Posterior vena cava (tissue), 2 donors: ENCODE data around the gene RASA4. TPM values are rescaled to one million over a fixed set of nuclear protein-coding genes. Genes with fewer than 3 reads are reported as not detected.
"Not testable (repeated sequence)": the region's sequence is repeated elsewhere in the genome, so short reads cannot be mapped to it uniquely, and the experiment has no call there.

Experiments used
- DNase-seq: peaks from one replicate; pipeline ENCODE4 v3.0.0-alpha.2; 2020; ENCODE audit warnings: low spot score
- intact Hi-C, 2 donors: fragments of 100-400 bp; cut with DNase I; formaldehyde crosslinking; loops; one replicate each; pipeline versions ENCODE4 v1.14.1 to v1.14.2; 2022 to 2023
- total RNA-seq, 2 donors: library from RNA; stranded (reverse); fragmentation: NEBNext Ultra II Directional; extraction: Animal tissue kit (Norgen Biotek cat#: 25700); gene quantifications; one replicate each; pipeline ENCODE4 v1.2.1, GENCODE V29; 2021
- donor health status: DM: yes; HTN: yes; CAD: no.
- donor health status: DM: yes; HTN: yes; CAD: no.

The RASA4 gene
- total RNA-seq, 2 donors from 2014 or later, result 47.1 to 47.9 TPM

DNA sequence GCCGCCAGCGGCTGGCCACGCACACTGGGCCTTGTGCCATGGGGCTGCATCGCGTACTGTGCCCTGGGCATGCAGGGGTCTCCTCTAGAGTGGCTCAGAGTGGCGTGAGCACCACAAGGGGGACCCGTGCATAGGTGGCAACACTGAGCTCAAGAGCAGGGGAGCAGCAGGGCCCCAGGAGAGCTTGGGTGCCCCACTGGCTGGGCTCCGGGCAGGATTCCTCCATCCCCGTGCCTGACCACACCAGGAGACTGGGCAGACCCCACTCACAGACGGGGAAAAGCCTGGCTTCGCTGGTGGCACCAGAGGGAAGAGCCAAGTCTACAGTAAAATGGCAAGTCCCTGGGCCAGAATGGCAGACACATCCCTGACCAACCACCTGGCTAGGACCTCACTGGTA, 47.9 kb downstream of the RASA4 start:
- intact Hi-C loops, result not testable (repeated sequence)
- DNase-seq, result peak; percentile 50

- intact Hi-C loops, result not testable (repeated sequence)
These were observed 65.6 kb downstream of the RASA4 start, which contains the start of gene SPDYE2 for GRCh38 chr7:102550808-102551422. TSS of gene SPDYE2 (plus strand) at chr7:102551226. CDS start at chr7:102553256, 2,030 bp downstream.

GRCh38 chr7:102546353-102546752, 70.2 kb downstream of the RASA4 start:
- peak; percentile 50 for DNase-seq

More at GRCh38 chr7:102550808-102551422, 65.6 kb downstream of the RASA4 start, which contains the start of gene SPDYE2:
- not testable (repeated sequence) for DNase-seq

GRCh38 chr7:102545288-102545687, 71.3 kb downstream of the RASA4 start:
- intact Hi-C loops, DNase-seq: not testable (repeated sequence)

More at GRCh38 chr7:102546353-102546752, 70.2 kb downstream of the RASA4 start:
- intact Hi-C loops, result not testable (repeated sequence)

- DNase-seq, intact Hi-C loops: not testable (repeated sequence)
These were observed 72.2 kb downstream of the RASA4 start for GRCh38 chr7:102544372-102544771.

- intact Hi-C loops, result not testable (repeated sequence)
These were observed 73.0 kb downstream of the RASA4 start, which contains the start of gene UPK3BL2 for GRCh38 chr7:102543596-102543995. TSS of gene UPK3BL2 (minus strand) at chr7:102543696. CDS start at chr7:102543636, 60 bp downstream.

GRCh38 chr7:102542771-102543170, 73.8 kb downstream of the RASA4 start:
- DNase-seq, result peak; percentile 72
- intact Hi-C loops, result not testable (repeated sequence)

More at GRCh38 chr7:102543596-102543995, 73.0 kb downstream of the RASA4 start, which contains the start of gene UPK3BL2:
- DNase-seq, result not testable (repeated sequence)

DNA sequence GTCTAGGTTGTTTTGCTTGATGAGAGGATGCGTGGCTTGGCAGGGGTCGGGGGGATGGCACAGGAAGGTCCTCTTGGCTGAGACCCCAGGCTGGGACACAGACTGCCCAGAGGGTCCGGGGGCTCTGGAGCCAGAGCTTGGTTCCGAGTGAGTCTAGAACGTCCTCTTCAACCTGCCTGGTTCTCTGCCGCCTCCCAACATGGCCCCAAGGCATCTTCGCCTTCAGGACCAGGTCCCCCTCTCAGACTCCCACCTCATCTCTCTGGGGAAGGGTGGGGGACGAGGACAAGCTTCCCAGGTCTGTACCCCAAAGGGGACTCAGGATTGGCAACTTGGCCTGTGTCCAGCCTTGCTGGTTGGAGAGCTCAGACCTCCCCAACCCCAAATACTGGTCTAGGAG, 74.5 kb downstream of the RASA4 start:
- intact Hi-C loops, DNase-seq: not testable (repeated sequence)

GRCh38 chr7:102540604-102541003, 76.0 kb downstream of the RASA4 start:
- intact Hi-C loops, result not testable (repeated sequence)
- DNase-seq, result peak; percentile 51

DNA sequence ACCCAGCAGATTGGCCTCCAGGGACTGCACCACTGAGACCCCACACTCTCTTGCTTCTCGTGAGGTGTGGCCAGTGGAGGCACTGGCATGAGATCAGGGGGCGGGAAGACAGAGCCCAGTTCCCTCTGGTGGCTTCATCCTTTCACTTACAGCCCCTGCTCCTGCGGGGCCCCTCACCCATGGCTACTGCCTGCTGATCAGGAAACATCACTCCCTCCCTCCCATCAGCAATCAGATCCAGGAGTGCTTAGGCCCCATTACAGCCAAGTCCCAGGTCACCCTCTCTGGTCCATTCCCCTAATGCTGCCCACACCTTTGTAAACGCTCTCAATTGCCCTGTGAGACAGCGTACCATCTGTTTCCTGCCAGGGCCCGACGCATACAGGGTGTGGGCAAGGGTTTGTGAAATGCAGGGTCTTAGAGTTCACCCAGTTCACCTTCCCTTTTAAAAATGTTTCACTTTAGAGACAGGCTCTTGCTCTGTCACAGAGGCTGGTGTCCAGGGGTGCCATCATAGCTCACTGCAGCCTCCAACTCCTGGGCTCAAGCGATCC, 81.4 kb downstream of the RASA4 start:
- DNase-seq, intact Hi-C loops: not testable (repeated sequence)

GRCh38 chr7:102532127-102532526, 84.4 kb downstream of the RASA4 start:
- intact Hi-C loops, DNase-seq: not testable (repeated sequence)

GRCh38 chr7:102531583-102531982, 85.0 kb downstream of the RASA4 start:
- peak; percentile 44 for DNase-seq

GRCh38 chr7:102527822-102528793, 88.4 kb downstream of the RASA4 start:
- DNase-seq, intact Hi-C loops: not testable (repeated sequence)

More at GRCh38 chr7:102531583-102531982, 85.0 kb downstream of the RASA4 start:
- intact Hi-C loops, result not testable (repeated sequence)

DNA sequence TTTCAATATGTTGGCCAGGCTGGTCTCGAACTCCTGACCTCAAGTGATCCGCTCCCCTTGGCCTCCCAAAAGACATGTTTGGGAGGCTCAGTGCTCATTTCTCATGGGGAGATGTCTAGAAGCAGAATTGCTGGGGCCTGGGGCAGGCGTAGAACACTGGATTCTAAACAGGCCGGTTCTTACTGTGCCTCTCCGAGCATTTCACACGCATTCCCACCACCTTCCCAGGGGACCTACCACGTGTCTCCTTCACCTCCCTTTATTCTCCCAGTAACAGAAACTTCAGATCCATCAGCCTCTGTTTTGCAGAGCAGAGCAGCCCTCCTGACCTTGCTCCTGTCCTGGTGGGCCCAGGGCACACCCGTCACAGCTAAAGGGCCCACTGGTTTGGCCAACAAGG, 89.4 kb downstream of the RASA4 start:
- intact Hi-C loops, result not testable (repeated sequence)

GRCh38 chr7:102524803-102525202, 91.8 kb downstream of the RASA4 start:
- DNase-seq, result peak; percentile 68
- intact Hi-C loops, result not testable (repeated sequence)

More for the DNA sequence above, 89.4 kb downstream of the RASA4 start:
- DNase-seq, result not testable (repeated sequence)
